Measurements from ENCODE around the gene ZC3H7A.
A peak's percentile ranks its signal among the peaks of the same experiment; 100 is the strongest.
"Not testable (repeated sequence)": the region's sequence is repeated elsewhere in the genome, so short reads cannot be mapped to it uniquely, and the experiment has no call there.

The ZC3H7A gene

DNA sequence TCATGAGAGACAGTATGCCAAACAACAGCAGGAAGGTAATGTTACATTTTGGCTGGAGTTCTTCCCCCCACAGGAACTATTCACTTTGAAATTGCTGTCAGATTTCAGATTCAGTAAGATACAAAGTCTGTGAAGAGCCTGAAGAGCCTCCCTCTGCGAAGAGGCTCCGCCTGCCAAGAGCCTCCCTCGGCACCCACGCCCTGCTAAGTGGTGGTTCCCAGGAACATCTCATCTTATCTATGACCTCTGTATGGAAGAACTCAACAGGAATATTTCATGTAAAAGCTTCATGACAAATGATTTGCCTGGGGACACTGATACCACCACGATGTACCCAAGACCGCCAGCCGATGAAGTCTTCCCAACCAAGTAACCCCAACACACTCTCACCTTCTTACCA lies 3.2 kb downstream of the ZC3H7A start:
- H3K27ac ChIP-seq = peak overlapping the region; percentile 45
- TF ChIP-seq, protein P1, sequence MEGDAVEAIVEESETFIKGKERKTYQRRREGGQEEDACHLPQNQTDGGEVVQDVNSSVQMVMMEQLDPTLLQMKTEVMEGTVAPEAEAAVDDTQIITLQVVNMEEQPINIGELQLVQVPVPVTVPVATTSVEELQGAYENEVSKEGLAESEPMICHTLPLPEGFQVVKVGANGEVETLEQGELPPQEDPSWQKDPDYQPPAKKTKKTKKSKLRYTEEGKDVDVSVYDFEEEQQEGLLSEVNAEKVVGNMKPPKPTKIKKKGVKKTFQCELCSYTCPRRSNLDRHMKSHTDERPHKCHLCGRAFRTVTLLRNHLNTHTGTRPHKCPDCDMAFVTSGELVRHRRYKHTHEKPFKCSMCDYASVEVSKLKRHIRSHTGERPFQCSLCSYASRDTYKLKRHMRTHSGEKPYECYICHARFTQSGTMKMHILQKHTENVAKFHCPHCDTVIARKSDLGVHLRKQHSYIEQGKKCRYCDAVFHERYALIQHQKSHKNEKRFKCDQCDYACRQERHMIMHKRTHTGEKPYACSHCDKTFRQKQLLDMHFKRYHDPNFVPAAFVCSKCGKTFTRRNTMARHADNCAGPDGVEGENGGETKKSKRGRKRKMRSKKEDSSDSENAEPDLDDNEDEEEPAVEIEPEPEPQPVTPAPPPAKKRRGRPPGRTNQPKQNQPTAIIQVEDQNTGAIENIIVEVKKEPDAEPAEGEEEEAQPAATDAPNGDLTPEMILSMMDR (IDR thresholded peaks at IDR 0.05) = no peak
- TF ChIP-seq ZFX (IDR thresholded peaks at IDR 0.05; ENCODE audit: borderline replicate concordance) = no peak

DNA sequence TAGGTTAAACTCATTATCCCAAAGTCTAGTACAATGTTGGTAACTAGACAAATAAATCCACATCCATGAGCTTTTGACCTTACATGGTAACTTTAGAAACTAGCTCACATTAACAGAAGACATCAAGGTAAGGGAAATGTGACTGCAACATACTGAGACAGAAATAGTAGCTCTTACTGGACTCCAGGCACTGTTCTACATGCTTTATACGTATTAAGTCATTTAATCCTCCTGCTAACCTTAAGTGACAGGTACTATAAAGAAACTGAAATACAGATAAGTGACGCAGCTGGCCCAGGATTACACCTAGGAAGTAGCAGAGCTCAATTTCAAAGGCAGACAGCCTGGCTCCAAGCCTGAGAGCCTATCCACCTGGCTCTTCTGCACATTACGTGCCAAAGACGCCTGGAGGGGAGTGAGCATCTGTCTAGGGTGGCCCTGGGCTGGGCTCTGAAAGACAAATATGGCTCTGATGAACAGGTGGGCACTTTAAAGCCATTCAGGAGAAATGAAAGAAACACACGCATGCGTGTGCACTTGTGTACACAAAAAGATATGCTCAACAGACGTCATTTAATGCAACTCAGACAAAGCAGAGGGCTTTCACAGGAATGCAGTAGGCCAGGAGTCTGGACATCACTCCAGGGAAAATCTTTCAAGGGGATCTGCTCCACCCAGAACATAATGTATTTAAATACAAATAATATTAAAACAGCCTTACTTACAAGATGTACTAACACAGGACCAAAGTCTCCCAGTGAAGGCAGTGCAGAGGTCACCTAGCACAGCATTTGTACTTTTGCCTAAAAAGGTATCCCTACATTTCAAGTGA lies 4.4 kb downstream of the ZC3H7A start:
- peak overlapping the region; percentile 45 for H3K27ac ChIP-seq
- TF ChIP-seq, protein P1 (IDR thresholded peaks at IDR 0.05) = no peak
- no peak for TF ChIP-seq ZFX (IDR thresholded peaks at IDR 0.05; ENCODE audit: borderline replicate concordance)

- H3K27ac ChIP-seq = no peak overlapping the region
- no peak for TF ChIP-seq ZFX (IDR thresholded peaks at IDR 0.05; ENCODE audit: borderline replicate concordance)
- TF ChIP-seq, protein P1 (IDR thresholded peaks at IDR 0.05) = no peak
These were observed 5.8 kb downstream of the ZC3H7A start for GRCh38 chr16:11791144-11791828.

- no peak overlapping the region for H3K27ac ChIP-seq
- TF ChIP-seq, protein P1 (IDR thresholded peaks at IDR 0.05) = no peak
- no peak for TF ChIP-seq ZFX (IDR thresholded peaks at IDR 0.05; ENCODE audit: borderline replicate concordance)
These were observed 8.1 kb downstream of the ZC3H7A start for GRCh38 chr16:11788914-11789313.

DNA sequence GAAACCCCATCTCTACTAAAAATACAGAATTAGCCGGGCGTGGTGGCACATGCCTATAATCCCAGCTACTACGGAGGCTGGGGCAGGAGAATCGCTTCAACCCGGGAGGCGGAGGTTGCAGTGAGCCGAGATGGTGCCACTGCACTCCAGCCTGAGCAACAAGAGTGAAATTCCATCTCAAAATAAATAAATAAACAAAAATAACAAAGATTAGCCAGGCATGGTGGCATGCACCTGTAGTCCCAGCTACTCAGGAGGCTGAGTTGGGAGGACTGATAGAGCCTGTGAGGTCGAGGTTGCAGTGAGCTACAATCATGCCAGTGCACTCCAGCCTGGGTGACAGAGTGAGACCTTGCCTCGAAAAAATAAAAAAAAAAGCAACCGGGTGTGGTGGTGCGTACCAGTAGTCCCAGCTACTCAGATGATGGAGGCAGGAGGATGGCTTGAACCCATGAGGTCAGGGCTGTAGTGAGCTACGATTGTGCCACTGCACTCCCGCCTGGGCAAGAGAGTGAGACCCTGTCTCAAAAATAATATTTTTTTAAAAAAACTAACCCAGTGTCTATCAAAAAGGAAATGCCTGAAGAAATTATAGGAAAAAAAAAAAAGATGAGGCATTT lies 12.0 kb downstream of the ZC3H7A start:
- H3K27ac ChIP-seq = not testable (repeated sequence)

GRCh38 chr16:11784381-11784780 lies 12.7 kb downstream of the ZC3H7A start:
- not testable (repeated sequence) for H3K27ac ChIP-seq

- H3K27ac ChIP-seq = no peak overlapping the region
These were observed 13.1 kb downstream of the ZC3H7A start for GRCh38 chr16:11784038-11784369.

More at GRCh38 chr16:11784038-11784369, 13.1 kb downstream of the ZC3H7A start:
- TF ChIP-seq, protein P1 (IDR thresholded peaks at IDR 0.05) = no peak
- no peak for TF ChIP-seq ZFX (IDR thresholded peaks at IDR 0.05; ENCODE audit: borderline replicate concordance)

All from 22Rv1 (cell line).